Inflammatory macrophage (primary cell): Measurements from ENCODE around the gene HOXA1.
"Not testable (repeated sequence)": the region's sequence is repeated elsewhere in the genome, so short reads cannot be mapped to it uniquely, and the experiment has no call there.

ENCODE experiments used
- DNase-seq, 2 donors: peaks; one replicate each; pipeline ENCODE4 v3.0.0-alpha.2; 2020 to 2022

HOXA1 gene

DNA sequence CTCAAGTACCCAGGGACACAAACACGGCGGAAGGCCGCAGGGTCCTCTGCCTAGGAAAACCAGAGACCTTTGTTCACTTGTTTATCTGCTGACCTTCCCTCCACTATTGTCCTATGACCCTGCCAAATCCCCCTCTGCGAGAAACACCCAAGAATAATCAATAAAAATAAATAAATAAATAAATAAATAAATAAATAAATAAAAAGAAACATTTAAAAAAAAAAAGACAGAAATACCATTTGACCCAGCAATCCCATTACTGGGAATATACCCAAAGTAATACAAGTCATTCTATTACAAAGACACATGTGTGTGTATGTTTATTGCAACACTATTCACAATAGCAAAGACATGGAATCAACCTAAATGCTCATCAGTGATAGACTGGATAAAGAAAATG is 49.8 kb downstream of the HOXA1 start:
- DNase-seq: not testable (repeated sequence)

GRCh38 chr7:27045066-27045465 is 50.7 kb downstream of the HOXA1 start:
- not testable (repeated sequence) for DNase-seq
